H9 (cell line): ENCODE results near the gene HOXD10. TPM values are rescaled to one million over a fixed set of nuclear protein-coding genes. Genes with fewer than 3 reads are reported as not detected.

Experiments used
- DNase-seq: peaks from one replicate; pipeline ENCODE4 v3.0.0-alpha.2; 2017
- H2AFZ ChIP-seq: one replicate; pipeline ENCODE4 v1.6.1; 2013; ENCODE audit warnings: mild to moderate bottlenecking, low read length, control low read depth, moderate library complexity
- H2AK5ac ChIP-seq: 2 replicates; pipeline ENCODE4 v1.6.1; 2013; ENCODE audit warnings: low read length, control low read depth, mixed read lengths; ENCODE audit not compliant: insufficient read length
- H2BK120ac ChIP-seq: one replicate; pipeline ENCODE4 v1.6.1; 2013; ENCODE audit warnings: low read depth, mild to moderate bottlenecking, low read length, control low read depth, inconsistent platforms; ENCODE audit not compliant: poor library complexity, severe bottlenecking
- H2BK12ac ChIP-seq: 2 replicates; pipeline ENCODE4 v1.6.1; 2013; ENCODE audit warnings: low read length, control low read depth, mixed read lengths, low read depth; ENCODE audit not compliant: insufficient read length
- H2BK15ac ChIP-seq: 2 replicates; pipeline ENCODE4 v1.6.1; 2013; ENCODE audit warnings: low read depth, low read length, control low read depth
- H2BK20ac ChIP-seq: one replicate; pipeline ENCODE4 v1.6.1; 2013; ENCODE audit warnings: low read depth, mild to moderate bottlenecking, low read length, control low read depth, inconsistent platforms; ENCODE audit not compliant: poor library complexity, severe bottlenecking
- H2BK5ac ChIP-seq: 2 replicates; pipeline ENCODE4 v1.6.1; 2013; ENCODE audit warnings: low read length, control low read depth, mixed read lengths; ENCODE audit not compliant: insufficient read length
- H3K14ac ChIP-seq: 2 replicates; pipeline ENCODE4 v1.6.1; 2013; ENCODE audit warnings: low read length, control low read depth; ENCODE audit not compliant: insufficient read depth
- H3K18ac ChIP-seq: 2 replicates; pipeline ENCODE4 v1.6.1; 2013; ENCODE audit warnings: low read depth, mild to moderate bottlenecking, mixed read lengths, low read length, control low read depth; ENCODE audit not compliant: insufficient read length
- H3K23ac ChIP-seq: 2 replicates; pipeline ENCODE4 v1.6.1; 2013; ENCODE audit warnings: low read length, control low read depth, mixed read lengths, low read depth; ENCODE audit not compliant: insufficient read length
- H3K23me2 ChIP-seq: 2 replicates; pipeline ENCODE4 v1.6.1; 2013; ENCODE audit warnings: low read depth, mild to moderate bottlenecking, mixed read lengths, low read length, control low read depth; ENCODE audit not compliant: insufficient read length, poor library complexity, severe bottlenecking
- H3K27ac ChIP-seq: 2 replicates; pipeline ENCODE4 v1.5.1; 2013; ENCODE audit warnings: low read length, control low read depth, mixed read lengths, low read depth; ENCODE audit not compliant: insufficient read length
- H3K27me3 ChIP-seq: 2 replicates; pipeline ENCODE4 v1.6.1; 2013; ENCODE audit warnings: low read length, control low read depth, inconsistent platforms; ENCODE audit not compliant: insufficient read depth
- H3K4ac ChIP-seq: 2 replicates; pipeline ENCODE4 v1.6.1; 2013; ENCODE audit warnings: low read depth, mild to moderate bottlenecking, control low read depth, inconsistent platforms, low read length, moderate library complexity
- H3K4me1 ChIP-seq: 2 replicates; pipeline ENCODE4 v1.6.1; 2013; ENCODE audit warnings: low read length, control low read depth, inconsistent platforms; ENCODE audit not compliant: insufficient read depth
- H3K4me2 ChIP-seq: 2 replicates; pipeline ENCODE4 v1.6.1; 2013; ENCODE audit warnings: low read length, control low read depth, mixed read lengths; ENCODE audit not compliant: insufficient read length, insufficient read depth
- H3K56ac ChIP-seq: 2 replicates; pipeline ENCODE4 v1.6.1; 2013; ENCODE audit warnings: low read depth, mild to moderate bottlenecking, mixed read lengths, low read length, control low read depth; ENCODE audit not compliant: insufficient read length
- H3K79me1 ChIP-seq: 2 replicates; pipeline ENCODE4 v1.6.1; 2013; ENCODE audit warnings: low read depth, mild to moderate bottlenecking, moderate library complexity, low read length, control low read depth, inconsistent platforms; ENCODE audit not compliant: insufficient read depth, poor library complexity, severe bottlenecking
- H3K79me2 ChIP-seq: 2 replicates; pipeline ENCODE4 v1.6.1; 2013; ENCODE audit warnings: low read length, control low read depth, inconsistent platforms; ENCODE audit not compliant: insufficient read depth
- H3K9ac ChIP-seq: 2 replicates; pipeline ENCODE4 v1.6.1; 2013; ENCODE audit warnings: low read length, control low read depth, mixed read lengths; ENCODE audit not compliant: insufficient read length; ENCODE audit errors: extremely low read depth
- H3K9me3 ChIP-seq: one replicate; pipeline ENCODE4 v1.6.1; 2013; ENCODE audit warnings: low read depth, low read length, inconsistent platforms; ENCODE audit not compliant: control insufficient read depth
- H3T11ph ChIP-seq: one replicate; pipeline ENCODE4 v1.6.1; 2013; ENCODE audit warnings: mild to moderate bottlenecking, low read length, control low read depth, inconsistent platforms
- H4K20me1 ChIP-seq: one replicate; pipeline ENCODE4 v1.6.1; 2013; ENCODE audit not compliant: control insufficient read depth, insufficient read length, insufficient read depth
- H4K5ac ChIP-seq: 2 replicates; pipeline ENCODE4 v1.6.1; 2013; ENCODE audit warnings: low read depth, mild to moderate bottlenecking, mixed read lengths, low read length, control low read depth; ENCODE audit not compliant: insufficient read length
- H4K8ac ChIP-seq: replicated peaks from 2 replicates; pipeline ENCODE4 v1.6.1; 2013; ENCODE audit warnings: low read length, control low read depth, mixed read lengths, low read depth; ENCODE audit not compliant: insufficient read length
- H4K91ac ChIP-seq: 2 replicates; pipeline ENCODE4 v1.6.1; 2013; ENCODE audit warnings: low read depth, mild to moderate bottlenecking, moderate library complexity, mixed read lengths, low read length, control low read depth; ENCODE audit not compliant: insufficient read length
- H3K27ac Mint-ChIP-seq, 3 experiments: 2 replicates in 2 of 3; 3 replicates in 1 of 3; pipeline ENCODE4 v1.8.0; 2020 to 2021; ENCODE audit warnings: mixed read lengths in 3 of 3, mild to moderate bottlenecking in 1 of 3, moderate library complexity in 1 of 3
- H3K27me3 Mint-ChIP-seq: 2 replicates; pipeline ENCODE4 v1.8.0; 2021; ENCODE audit warnings: low read depth, mild to moderate bottlenecking, moderate library complexity, mixed read lengths
- H3K36me3 Mint-ChIP-seq, 3 experiments: 2 replicates in 2 of 3; 3 replicates in 1 of 3; pipeline ENCODE4 v1.8.0; 2020 to 2021; ENCODE audit warnings: low read depth in 3 of 3, mixed read lengths in 3 of 3; ENCODE audit not compliant: insufficient read depth in 1 of 3
- H3K4me1 Mint-ChIP-seq, 2 experiments: 2 replicates each; pipeline ENCODE4 v1.8.0; 2020; ENCODE audit warnings: mixed read lengths in 2 of 2
- H3K4me3 Mint-ChIP-seq, 2 experiments: 2 replicates in 1 of 2; 3 replicates in 1 of 2; pipeline ENCODE4 v1.8.0; 2020 to 2021; ENCODE audit warnings: mild to moderate bottlenecking in 2 of 2, mixed read lengths in 2 of 2, moderate library complexity in 1 of 2
- H3K9me3 Mint-ChIP-seq, 2 experiments: 2 replicates in 1 of 2; 3 replicates in 1 of 2; pipeline ENCODE4 v1.8.0; 2020; ENCODE audit warnings: mild to moderate bottlenecking in 2 of 2, mixed read lengths in 2 of 2, moderate library complexity in 1 of 2
- WGBS: extraction: QIAGEN DNeasy Blood & Tissue Kit; methylation state at CpG from one replicate; pipeline ENCODE4 v1.1.7; 2013; ENCODE audit warnings: missing lambda C conversion rate, low lambda C conversion rate, mixed read lengths; ENCODE audit not compliant: insufficient read length; ENCODE audit errors: extremely low coverage; 5-methylcytosine and 5-hydroxymethylcytosine counted together
- total RNA-seq: library from RNA; stranded (reverse); gene quantifications from 2 replicates; pipeline ENCODE4 v1.2.1, GENCODE V29; 2021
- TF ChIP-seq, protein P1 (sequence below): fragments of 200-600 bp; sonication (generic); conservative IDR thresholded peaks from 3 replicates; pipeline ENCODE4 v1.8.0; 2021; ENCODE audit warnings: antibody characterized with exemption, mild to moderate bottlenecking

Gene HOXD10
- total RNA-seq, 1 experiment from 2014 or later, result not detected

GRCh38 chr2:176123411-176124109, 7.0 kb downstream of the HOXD10 start:
- peaks cover 95% of the 10 kb centered on the region for H3K27me3 ChIP-seq
- no peak overlapping the region for H3K23ac ChIP-seq
- no peaks in the 10 kb centered on the region for H3K23me2 ChIP-seq
- no peaks in the 10 kb centered on the region for H3K79me1 ChIP-seq
- H2BK12ac ChIP-seq, result no peak overlapping the region
- H3K56ac ChIP-seq, result no peak overlapping the region
- H3K79me2 ChIP-seq, result no peaks in the 10 kb centered on the region
- no peak overlapping the region for H4K5ac ChIP-seq
- no peaks in the 10 kb centered on the region for H3K9me3 ChIP-seq
- no peak overlapping the region for H3K9ac ChIP-seq
- H2BK5ac ChIP-seq, result no peak overlapping the region
- Mint-ChIP-seq H3K36me3 (no peaks in the 10 kb centered on the region; a peak in 2 of 7 replicates), H3K27ac (no peak overlapping the region), H3K4me3 (peak overlapping the region; percentile 17 to 44; a peak in 3 of 5 replicates), H3K9me3 (peaks cover 2 to 21% of the 10 kb centered on the region in 2 experiments; a peak in 4 of 5 replicates), H3K27me3 (peaks cover 99% of the 10 kb centered on the region), H3K4me1 (peaks cover 6 to 15% of the 10 kb centered on the region in 2 experiments)
- H4K91ac ChIP-seq, result no peak overlapping the region
- DNase-seq, result peak; percentile 32
- H4K8ac ChIP-seq, result no peak overlapping the region
- no peaks in the 10 kb centered on the region for H4K20me1 ChIP-seq
- no peak overlapping the region for H2BK120ac ChIP-seq
- no peak overlapping the region for H3K27ac ChIP-seq
- H3K4me1 ChIP-seq, result no peaks in the 10 kb centered on the region
- no peak overlapping the region for H3K4me2 ChIP-seq
- TF ChIP-seq, protein P1, sequence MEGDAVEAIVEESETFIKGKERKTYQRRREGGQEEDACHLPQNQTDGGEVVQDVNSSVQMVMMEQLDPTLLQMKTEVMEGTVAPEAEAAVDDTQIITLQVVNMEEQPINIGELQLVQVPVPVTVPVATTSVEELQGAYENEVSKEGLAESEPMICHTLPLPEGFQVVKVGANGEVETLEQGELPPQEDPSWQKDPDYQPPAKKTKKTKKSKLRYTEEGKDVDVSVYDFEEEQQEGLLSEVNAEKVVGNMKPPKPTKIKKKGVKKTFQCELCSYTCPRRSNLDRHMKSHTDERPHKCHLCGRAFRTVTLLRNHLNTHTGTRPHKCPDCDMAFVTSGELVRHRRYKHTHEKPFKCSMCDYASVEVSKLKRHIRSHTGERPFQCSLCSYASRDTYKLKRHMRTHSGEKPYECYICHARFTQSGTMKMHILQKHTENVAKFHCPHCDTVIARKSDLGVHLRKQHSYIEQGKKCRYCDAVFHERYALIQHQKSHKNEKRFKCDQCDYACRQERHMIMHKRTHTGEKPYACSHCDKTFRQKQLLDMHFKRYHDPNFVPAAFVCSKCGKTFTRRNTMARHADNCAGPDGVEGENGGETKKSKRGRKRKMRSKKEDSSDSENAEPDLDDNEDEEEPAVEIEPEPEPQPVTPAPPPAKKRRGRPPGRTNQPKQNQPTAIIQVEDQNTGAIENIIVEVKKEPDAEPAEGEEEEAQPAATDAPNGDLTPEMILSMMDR, result no peak
- no CpG with 5 or more reads among the region's 40 CpGs for WGBS
- no peak overlapping the region for H3T11ph ChIP-seq
- no peak overlapping the region for H3K18ac ChIP-seq
- H2BK20ac ChIP-seq, result no peak overlapping the region
- no peak overlapping the region for H3K4ac ChIP-seq
- no peak overlapping the region for H2BK15ac ChIP-seq
- no peak overlapping the region for H2AK5ac ChIP-seq
- no peak overlapping the region for H2AFZ ChIP-seq
- H3K14ac ChIP-seq, result no peak overlapping the region
